Activated CD8-positive, alpha-beta memory T cell treated with anti-CD3 and anti-CD28 coated beads, Interleukin-2, amount 10 ng/mL, durations not matched to agents 7 days and 5 days (primary cell): ENCODE results near the gene KRTAP1-5. TPM values are rescaled to one million over a fixed set of nuclear protein-coding genes. Genes with fewer than 3 reads are reported as not detected.

Experiments used
- ATAC-seq: fragments of 150-1000 bp; cut with Tn5 transposase; one replicate; pipeline ENCODE4 v1.10.0; 2021; ENCODE audit warnings: moderate library complexity
- CTCF ChIA-PET: fragments of 350-600 bp; sonication (Branson Sonifier 250); formaldehyde crosslinking; loops from one replicate; lab custom pipeline; 2021; ENCODE audit warnings: antibody characterized with exemption; lab: Charles Lee
- DNase-seq: peaks from one replicate; pipeline ENCODE4 v3.0.0-alpha.2; 2020
- H3K27ac Mint-ChIP-seq: one replicate; pipeline ENCODE4 v1.8.0; 2021; ENCODE audit warnings: mild to moderate bottlenecking, mixed read lengths
- H3K27me3 Mint-ChIP-seq: one replicate; pipeline ENCODE4 v1.8.0; 2021; ENCODE audit warnings: mixed read lengths
- H3K36me3 Mint-ChIP-seq: one replicate; pipeline ENCODE4 v1.8.0; 2021; ENCODE audit warnings: mild to moderate bottlenecking, mixed read lengths
- H3K4me1 Mint-ChIP-seq: one replicate; pipeline ENCODE4 v1.8.0; 2021; ENCODE audit warnings: mixed read lengths
- H3K4me3 Mint-ChIP-seq: one replicate; pipeline ENCODE4 v1.8.0; 2021; ENCODE audit warnings: mild to moderate bottlenecking, moderate library complexity, mixed read lengths
- H3K9me3 Mint-ChIP-seq: one replicate; pipeline ENCODE4 v1.8.0; 2022; ENCODE audit warnings: low read depth, mixed read lengths
- total RNA-seq, 2 experiments: library from RNA; stranded (reverse); gene quantifications; one replicate each; pipeline ENCODE4 v1.2.3, GENCODE V29; 2021

KRTAP1-5 gene
- total RNA-seq, 2 experiments from 2014 or later = not detected

GRCh38 chr17:40984226-40984625 lies 42.8 kb downstream of the KRTAP1-5 start, which contains the start of gene KRT40:
Gene KRT40 (minus strand): TSS chr17:40984326. CDS start chr17:40984273, 53 bp downstream.
- CTCF ChIA-PET = no interaction called here
- Mint-ChIP-seq H3K9me3 (no peaks in the 10 kb centered on the region), H3K27me3 (peaks cover 33% of the 10 kb centered on the region), H3K27ac (no peak within 1 kb of the TSS), H3K4me3 (no peak within 1 kb of the TSS), H3K4me1 (no peaks in the 10 kb centered on the region), H3K36me3 (no peaks in the 10 kb centered on the region)
- ATAC-seq = no peak
- DNase-seq = no peak

- ATAC-seq = no peak
- CTCF ChIA-PET = no interaction called here
- DNase-seq = no peak
- H3K4me1 Mint-ChIP-seq = no peaks in the 10 kb centered on the region
- H3K4me3 Mint-ChIP-seq = no peak overlapping the region
- H3K36me3 Mint-ChIP-seq = no peaks in the 10 kb centered on the region
- H3K27me3 Mint-ChIP-seq = peaks cover 29% of the 10 kb centered on the region
- no peaks in the 10 kb centered on the region for H3K9me3 Mint-ChIP-seq
- no peak overlapping the region for H3K27ac Mint-ChIP-seq
These were observed 45.9 kb downstream of the KRTAP1-5 start for GRCh38 chr17:40981115-40981514.

GRCh38 chr17:40980596-40980995 lies 46.4 kb downstream of the KRTAP1-5 start:
- no peak for ATAC-seq

GRCh38 chr17:40980117-40980516 lies 46.9 kb downstream of the KRTAP1-5 start:
- no peaks in the 10 kb centered on the region for H3K36me3 Mint-ChIP-seq
- CTCF ChIA-PET = no interaction called here
- peaks cover 30% of the 10 kb centered on the region for H3K27me3 Mint-ChIP-seq
- H3K9me3 Mint-ChIP-seq = no peaks in the 10 kb centered on the region
- no peak for DNase-seq
- ATAC-seq = no peak
- no peak overlapping the region for H3K4me3 Mint-ChIP-seq
- H3K27ac Mint-ChIP-seq = no peak overlapping the region
- no peaks in the 10 kb centered on the region for H3K4me1 Mint-ChIP-seq

More at GRCh38 chr17:40980596-40980995, 46.4 kb downstream of the KRTAP1-5 start:
- DNase-seq = no peak
- CTCF ChIA-PET = no interaction called here
- no peak overlapping the region for H3K4me3 Mint-ChIP-seq
- peaks cover 28% of the 10 kb centered on the region for H3K27me3 Mint-ChIP-seq
- no peak overlapping the region for H3K27ac Mint-ChIP-seq
- no peaks in the 10 kb centered on the region for H3K9me3 Mint-ChIP-seq
- H3K36me3 Mint-ChIP-seq = no peaks in the 10 kb centered on the region
- H3K4me1 Mint-ChIP-seq = no peaks in the 10 kb centered on the region

- CTCF ChIA-PET = no interaction called here
- H3K27me3 Mint-ChIP-seq = peaks cover 23% of the 10 kb centered on the region
- H3K27ac Mint-ChIP-seq = no peak overlapping the region
- no peak for ATAC-seq
- H3K9me3 Mint-ChIP-seq = no peaks in the 10 kb centered on the region
- no peaks in the 10 kb centered on the region for H3K4me1 Mint-ChIP-seq
- H3K4me3 Mint-ChIP-seq = no peak overlapping the region
- no peaks in the 10 kb centered on the region for H3K36me3 Mint-ChIP-seq
- DNase-seq = no peak
These were observed 48.3 kb downstream of the KRTAP1-5 start for GRCh38 chr17:40978575-40979151.

Other genes starting within 250 kb of the KRTAP1-5 start
- not detected for gene KRT27, start 244.7 kb downstream of the KRTAP1-5 start, total RNA-seq
- not detected for gene KRT28, start 227.2 kb downstream of the KRTAP1-5 start, total RNA-seq
- gene KRT10, start 204.6 kb downstream of the KRTAP1-5 start, total RNA-seq = 10 to 100 TPM; 19.2 to 33.7 TPM
- not detected for gene KRT12, start 160.0 kb downstream of the KRTAP1-5 start, total RNA-seq
- not detected for gene KRT20, start 142.0 kb downstream of the KRTAP1-5 start, total RNA-seq
- not detected for gene KRT23, start 89.6 kb downstream of the KRTAP1-5 start, total RNA-seq
- gene KRT39, start 60.3 kb downstream of the KRTAP1-5 start, total RNA-seq = not detected
- not detected for gene KRT40, start 42.9 kb downstream of the KRTAP1-5 start, total RNA-seq
- not detected for gene KRTAP3-3, start 33.0 kb downstream of the KRTAP1-5 start, total RNA-seq
- gene KRTAP3-2, start 27.3 kb downstream of the KRTAP1-5 start, total RNA-seq = not detected
- gene KRTAP3-1, start 18.1 kb downstream of the KRTAP1-5 start, total RNA-seq = not detected
- not detected for gene KRTAP1-4, start 3.0 kb upstream of the KRTAP1-5 start, total RNA-seq
- gene KRTAP1-3, start 7.7 kb upstream of the KRTAP1-5 start, total RNA-seq = not detected
- gene KRTAP1-1, start 14.2 kb upstream of the KRTAP1-5 start, total RNA-seq = not detected
- gene KRTAP2-1, start 20.1 kb upstream of the KRTAP1-5 start, total RNA-seq = not detected
- not detected for gene KRTAP2-2, start 28.0 kb upstream of the KRTAP1-5 start, total RNA-seq
- gene KRTAP2-3, start 32.9 kb upstream of the KRTAP1-5 start, total RNA-seq = not detected
- gene KRTAP2-4, start 38.7 kb upstream of the KRTAP1-5 start, total RNA-seq = not detected
- not detected for gene KRTAP4-7, start 56.9 kb upstream of the KRTAP1-5 start, total RNA-seq
- not detected for gene KRTAP4-8, start 70.9 kb upstream of the KRTAP1-5 start, total RNA-seq
- gene KRTAP4-16, start 75.0 kb upstream of the KRTAP1-5 start, total RNA-seq = not detected
- not detected for gene KRTAP4-9, start 78.2 kb upstream of the KRTAP1-5 start, total RNA-seq
- gene KRTAP4-11, start 91.2 kb upstream of the KRTAP1-5 start, total RNA-seq = not detected
- gene KRTAP4-12, start 97.0 kb upstream of the KRTAP1-5 start, total RNA-seq = not detected
- not detected for gene KRTAP4-6, start 113.3 kb upstream of the KRTAP1-5 start, total RNA-seq
- not detected for gene KRTAP4-5, start 122.6 kb upstream of the KRTAP1-5 start, total RNA-seq
- not detected for gene KRTAP4-4, start 133.5 kb upstream of the KRTAP1-5 start, total RNA-seq
- gene KRTAP4-3, start 141.0 kb upstream of the KRTAP1-5 start, total RNA-seq = not detected
- gene KRTAP4-2, start 151.0 kb upstream of the KRTAP1-5 start, total RNA-seq = not detected
- not detected for gene KRTAP4-1, start 157.7 kb upstream of the KRTAP1-5 start, total RNA-seq
- gene KRTAP9-1, start 162.7 kb upstream of the KRTAP1-5 start, total RNA-seq = not detected
- not detected for gene KRTAP9-2, start 199.4 kb upstream of the KRTAP1-5 start, total RNA-seq
- not detected for gene KRTAP9-3, start 205.2 kb upstream of the KRTAP1-5 start, total RNA-seq
- gene KRTAP9-8, start 210.8 kb upstream of the KRTAP1-5 start, total RNA-seq = not detected
- not detected for gene KRTAP9-4, start 222.5 kb upstream of the KRTAP1-5 start, total RNA-seq
- gene KRTAP9-9, start 228.2 kb upstream of the KRTAP1-5 start, total RNA-seq = not detected
- not detected for gene KRTAP9-6, start 238.2 kb upstream of the KRTAP1-5 start, total RNA-seq
- gene KRTAP9-7, start 248.5 kb upstream of the KRTAP1-5 start, total RNA-seq = not detected